K562 treated with DMSO at 1 percent for 24 hours (cell line): ENCODE data around the gene CENPO. TPM values are rescaled to one million over a fixed set of nuclear protein-coding genes. Genes with fewer than 3 reads are reported as not detected.

Experiments
- total RNA-seq: library from RNA; unstranded; fragments of 300-600 nt; gene quantifications from 2 replicates; pipeline ENCODE4 v1.2.3, GENCODE V29; 2022; ENCODE audit warnings: low read depth; ENCODE audit not compliant: insufficient read depth

Gene CENPO, protein sequence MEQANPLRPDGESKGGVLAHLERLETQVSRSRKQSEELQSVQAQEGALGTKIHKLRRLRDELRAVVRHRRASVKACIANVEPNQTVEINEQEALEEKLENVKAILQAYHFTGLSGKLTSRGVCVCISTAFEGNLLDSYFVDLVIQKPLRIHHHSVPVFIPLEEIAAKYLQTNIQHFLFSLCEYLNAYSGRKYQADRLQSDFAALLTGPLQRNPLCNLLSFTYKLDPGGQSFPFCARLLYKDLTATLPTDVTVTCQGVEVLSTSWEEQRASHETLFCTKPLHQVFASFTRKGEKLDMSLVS
- total RNA-seq: 18.5 and 21.0 TPM in 2 replicates

DNA sequence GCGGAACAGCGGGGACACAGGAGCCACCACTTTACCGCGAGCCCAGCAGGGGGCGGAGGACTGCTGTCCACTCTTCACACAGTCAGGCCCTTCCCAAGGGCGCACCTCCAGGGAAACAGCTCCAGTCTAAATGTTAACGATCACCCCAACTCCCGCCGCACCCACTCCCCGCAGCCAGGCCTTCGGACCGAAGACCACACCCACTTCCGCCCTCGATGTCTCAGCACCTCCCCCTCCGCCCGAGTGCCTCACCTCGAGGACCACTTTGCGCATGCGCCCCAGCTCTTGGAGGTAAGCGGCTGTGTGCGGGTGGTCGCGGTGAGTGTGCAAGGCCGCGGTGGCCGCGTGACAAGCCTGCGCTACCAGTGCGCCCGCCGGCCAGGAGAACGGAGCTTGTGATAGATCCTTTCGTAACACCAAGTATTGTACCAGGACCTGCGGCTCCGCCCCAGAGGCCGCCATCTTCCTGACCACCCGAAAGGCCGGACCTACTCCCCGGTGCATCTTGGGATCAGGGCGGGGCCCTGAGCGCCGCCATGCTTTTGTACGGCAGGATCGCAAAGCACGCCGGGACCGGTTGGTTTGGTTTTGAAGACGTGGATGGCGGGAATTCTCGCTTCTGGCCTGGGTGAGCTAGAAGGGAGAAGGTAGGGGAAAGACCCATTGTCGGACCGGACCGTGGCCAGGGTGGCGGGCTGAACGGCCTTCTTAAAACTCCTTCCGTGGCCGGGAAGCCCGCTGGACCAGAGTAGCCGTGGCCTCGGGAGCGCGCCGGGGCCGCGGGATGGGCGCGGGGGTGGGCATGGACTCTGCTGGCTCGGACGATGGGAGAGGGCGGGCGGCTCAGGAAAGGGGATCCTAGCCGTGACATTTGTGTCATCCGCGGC, at the start of gene CENPO, which contains the start of gene PTRHD1:
Gene CENPO, plus strand, starts transcription at position 552 of the 887 bp plus-strand sequence. CDS start 495 bp downstream, outside the sequence.
Gene PTRHD1, minus strand, starts transcription at position 518 of the 887 bp plus-strand sequence. Its CDS starts 14 bp downstream, at position 504.

Other genes starting within 250 kb of the CENPO start
- 48.5 and 53.2 TPM in 2 replicates for gene PTRHD1, start within 50 bp of the CENPO start, total RNA-seq
- gene ADCY3, start 126.8 kb downstream of the CENPO start, total RNA-seq: 24.0 and 29.2 TPM in 2 replicates
- 2.1 and 2.3 TPM in 2 replicates for gene DNAJC27, start 178.5 kb downstream of the CENPO start, total RNA-seq
- 0.15 and 0.17 TPM in 2 replicates for gene EFR3B, start 248.7 kb downstream of the CENPO start, total RNA-seq